ENCODE measurements around the gene MEAK7.
A peak's percentile ranks its signal among the peaks of the same experiment; 100 is the strongest.
"Not testable (repeated sequence)": the region's sequence is repeated elsewhere in the genome, so short reads cannot be mapped to it uniquely, and the experiment has no call there.

Gene MEAK7

GRCh38 chr16:84532855-84533486 is 28.5 kb upstream of the MEAK7 start:
- no peak for DNase-seq

- peak; percentile 96 for DNase-seq
Observed at GRCh38 chr16:84532291-84532724, 27.8 kb upstream of the MEAK7 start.

- no peak for DNase-seq
Observed at GRCh38 chr16:84531671-84532111, 27.2 kb upstream of the MEAK7 start.

DNA sequence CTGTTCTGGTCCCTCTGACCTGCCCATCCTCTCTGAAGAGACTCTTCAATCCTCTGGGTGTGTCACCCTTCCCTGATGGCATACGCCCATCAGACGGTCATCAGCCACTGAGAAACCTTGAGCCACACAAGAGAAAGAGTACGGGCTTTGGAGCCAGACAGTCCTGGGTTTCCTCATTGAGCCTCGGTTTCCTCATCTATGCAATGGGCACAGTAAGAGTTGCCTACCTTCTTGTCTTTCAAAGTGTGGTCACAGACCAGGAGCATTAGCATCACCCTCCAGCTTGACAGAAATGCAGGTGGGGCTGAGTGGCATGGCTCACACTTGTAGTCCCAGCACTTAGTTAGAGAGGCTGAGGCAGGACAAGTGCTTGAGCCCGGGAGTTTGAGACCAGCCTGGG is 26.1 kb upstream of the MEAK7 start:
- DNase-seq = no peak

DNA sequence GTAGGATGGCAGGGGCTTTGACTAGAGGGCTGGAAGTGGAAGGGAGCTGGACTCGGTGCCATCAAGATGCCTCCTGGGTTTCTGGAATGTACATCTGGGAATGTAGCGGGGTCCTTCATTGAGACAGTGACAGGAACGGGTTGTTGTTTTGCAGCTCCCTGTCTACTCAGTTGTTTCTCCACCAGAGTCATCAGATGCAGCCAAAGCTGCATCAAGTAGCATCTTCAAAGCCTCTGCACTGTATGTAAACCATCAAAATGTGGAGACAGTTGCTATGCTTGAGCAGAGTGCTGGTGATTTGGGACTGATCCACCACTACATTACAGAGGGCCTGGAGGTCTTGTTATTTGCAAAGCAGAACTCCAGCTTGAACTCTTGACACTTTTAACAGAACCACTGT is 25.1 kb upstream of the MEAK7 start:
- no peak for DNase-seq

DNA sequence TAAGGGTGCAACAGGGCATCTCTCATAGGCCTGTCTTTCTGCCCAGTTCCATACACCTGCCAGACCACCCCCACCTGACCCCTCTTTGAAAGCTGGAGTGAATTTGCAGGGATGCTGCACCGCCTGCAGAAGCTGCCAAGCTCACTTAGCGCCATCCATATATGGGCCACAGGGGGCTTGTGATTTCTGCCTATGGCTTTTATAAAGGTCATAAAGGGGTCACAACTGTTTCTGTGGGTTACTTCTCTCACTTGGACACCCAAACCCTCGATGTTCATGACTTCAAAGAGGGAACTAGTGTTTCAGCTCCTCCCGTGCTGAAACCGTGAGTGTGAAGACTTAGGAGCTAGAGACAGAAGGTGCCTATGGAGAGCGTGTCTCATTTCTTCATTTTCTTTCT is 23.9 kb upstream of the MEAK7 start:
- no peak for DNase-seq

DNA sequence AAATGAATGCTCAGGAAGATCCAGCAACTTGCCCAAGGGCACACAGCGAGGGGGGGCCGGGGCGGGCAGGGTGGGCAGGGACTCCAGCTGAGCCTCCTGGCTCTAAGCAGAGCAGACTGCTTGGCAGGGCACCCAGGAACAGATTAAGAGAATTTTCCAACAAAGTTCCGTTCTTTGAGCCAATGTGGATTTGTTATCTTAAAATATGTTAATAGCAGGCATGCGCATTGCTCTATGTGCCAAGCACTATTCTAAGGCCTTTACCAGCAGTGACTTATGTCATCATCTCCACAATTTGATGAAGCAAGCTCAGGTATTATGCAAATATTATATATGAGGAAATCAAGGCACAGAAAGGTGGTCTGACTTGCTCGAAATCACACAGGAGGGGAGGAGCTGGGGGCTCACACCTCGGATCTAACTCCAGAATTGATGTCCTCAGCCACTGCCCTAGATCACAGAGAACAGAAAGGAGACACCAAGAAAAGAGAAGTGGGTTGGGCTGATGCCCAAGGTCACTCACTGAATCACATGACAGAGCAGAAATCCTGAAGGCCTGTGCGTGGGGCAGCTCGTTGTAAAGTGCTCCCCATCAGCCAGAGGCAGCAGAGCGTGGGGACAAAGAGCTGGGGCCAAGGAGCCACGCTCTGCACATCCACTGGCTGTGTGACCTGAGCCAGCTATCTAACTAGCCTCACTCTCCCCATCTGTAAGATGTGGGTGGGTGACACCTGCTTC is 23.2 kb upstream of the MEAK7 start:
- no peak for DNase-seq

DNA sequence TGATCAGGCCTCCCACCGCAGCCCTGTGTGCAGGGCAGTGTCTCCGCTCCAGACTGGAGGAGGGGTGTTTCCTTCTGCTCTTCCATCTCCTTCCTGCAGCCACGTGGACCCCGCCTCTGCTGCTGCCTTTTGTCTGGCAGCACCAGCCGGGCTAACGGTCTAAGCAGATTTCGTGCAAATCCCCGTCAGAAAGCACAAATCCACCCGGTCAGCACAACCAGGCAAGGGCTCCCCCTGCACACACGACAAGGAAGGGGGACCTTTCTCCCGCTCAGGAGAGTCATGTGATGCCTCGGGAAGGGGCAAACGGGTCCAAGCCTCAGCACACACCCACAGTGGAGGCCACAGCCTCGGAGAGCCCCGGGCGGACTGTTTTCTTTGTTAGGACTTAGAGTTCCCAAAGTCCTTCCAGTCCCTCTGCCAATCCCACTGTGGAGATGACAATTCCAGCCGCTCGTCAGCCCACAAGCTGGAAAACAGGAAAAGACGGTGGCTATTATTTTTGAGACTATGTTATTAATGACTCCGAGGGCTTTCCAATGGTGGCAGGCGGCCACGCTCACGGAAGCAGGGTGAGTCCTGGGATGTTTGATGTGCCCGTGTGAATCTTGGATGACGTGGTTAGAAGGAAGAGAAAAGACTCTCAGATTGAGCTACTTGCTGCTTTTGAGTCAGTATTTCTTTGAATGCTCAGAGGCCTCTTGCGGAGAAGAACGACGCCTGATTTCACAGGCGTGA is 22.5 kb upstream of the MEAK7 start:
- peak; percentile 36 for DNase-seq

- not testable (repeated sequence) for DNase-seq
Observed at GRCh38 chr16:84524941-84525581, 20.6 kb upstream of the MEAK7 start.

DNA sequence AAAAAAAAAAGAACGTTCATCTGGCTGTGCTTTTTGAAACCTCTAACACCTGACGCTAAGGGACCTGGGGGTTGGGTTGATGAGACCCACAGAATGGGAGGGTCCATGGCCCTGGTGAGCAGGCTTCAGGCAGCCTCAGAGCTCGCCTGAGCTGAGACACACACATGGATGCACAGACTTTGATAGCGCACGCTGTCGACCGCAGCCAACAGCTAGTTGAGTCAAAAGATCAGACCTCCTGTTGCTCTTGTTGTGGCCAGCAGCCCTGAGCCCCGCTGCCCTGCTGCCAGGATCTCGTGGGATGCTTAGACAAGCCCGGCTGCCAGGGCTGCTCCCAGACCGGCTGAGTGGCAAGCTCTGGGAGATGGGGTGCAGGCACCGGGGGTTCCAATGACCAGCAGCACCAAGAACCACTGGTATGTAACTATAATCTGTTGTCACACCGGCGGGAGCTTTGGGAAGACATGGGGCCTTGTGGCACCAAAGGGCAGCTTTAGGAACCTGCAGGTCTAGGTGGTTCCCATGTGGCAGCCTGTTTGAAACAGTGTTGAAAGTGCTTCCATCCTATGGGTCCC is 20.0 kb upstream of the MEAK7 start:
- no peak for DNase-seq

- no peak for DNase-seq
Observed at GRCh38 chr16:84521497-84521770, 17.0 kb upstream of the MEAK7 start.

DNA sequence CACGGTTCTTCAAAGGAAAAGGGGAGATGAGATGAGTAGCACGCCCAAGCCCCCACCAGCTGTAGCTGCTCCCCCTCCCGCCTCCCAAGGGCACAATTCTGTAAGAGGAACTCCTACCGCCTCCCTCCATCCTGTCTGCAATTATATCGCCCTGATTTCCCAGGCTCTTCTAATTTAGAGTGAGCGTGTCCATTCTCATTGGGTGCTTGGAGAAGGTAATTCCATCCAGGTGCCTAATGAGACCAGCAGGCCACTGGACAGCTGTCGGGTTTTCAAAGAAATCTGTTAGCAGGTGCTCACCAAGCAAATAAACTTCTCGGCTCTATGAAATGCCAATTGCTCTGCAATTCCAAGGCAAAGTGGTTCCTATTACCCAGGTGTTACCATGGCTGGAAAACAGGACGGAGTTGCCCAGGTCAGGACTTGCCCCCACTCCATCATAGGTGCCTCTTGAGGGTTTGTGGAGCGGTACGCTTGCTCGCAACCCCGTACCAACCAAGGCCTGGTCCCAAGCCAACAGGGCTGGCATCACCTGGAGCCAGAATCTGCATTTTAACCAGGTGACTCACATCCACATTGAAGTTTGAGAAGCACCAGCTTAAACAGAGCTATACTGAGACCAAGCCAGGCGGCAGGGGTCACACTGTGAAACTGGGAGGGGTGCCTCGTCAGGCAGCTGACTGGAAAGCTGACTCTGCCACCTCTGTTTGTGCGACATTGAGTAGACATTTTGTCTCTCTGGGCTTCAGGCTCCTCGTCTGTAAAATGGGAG is 16.5 kb upstream of the MEAK7 start:
- no peak for DNase-seq

DNA sequence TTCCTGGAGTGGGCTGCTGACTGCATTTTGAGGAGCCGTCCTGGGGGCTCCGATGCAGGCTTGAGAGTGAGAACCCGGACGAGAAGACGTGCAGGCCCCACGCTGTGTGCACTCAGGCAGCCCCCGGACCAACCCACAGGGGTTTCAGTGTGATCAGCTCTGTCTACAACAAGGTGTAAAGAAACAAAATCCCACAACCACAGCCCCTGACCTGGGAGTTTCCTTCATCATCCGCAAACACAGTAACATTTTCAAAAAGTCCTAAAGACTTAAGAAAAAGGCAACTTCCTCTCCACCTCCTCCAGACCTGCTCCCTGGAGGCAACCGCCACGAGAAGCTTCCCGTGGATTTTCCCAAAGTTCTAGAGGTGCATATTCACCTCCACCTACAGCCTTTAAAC is 15.4 kb upstream of the MEAK7 start:
- DNase-seq = no peak

DNA sequence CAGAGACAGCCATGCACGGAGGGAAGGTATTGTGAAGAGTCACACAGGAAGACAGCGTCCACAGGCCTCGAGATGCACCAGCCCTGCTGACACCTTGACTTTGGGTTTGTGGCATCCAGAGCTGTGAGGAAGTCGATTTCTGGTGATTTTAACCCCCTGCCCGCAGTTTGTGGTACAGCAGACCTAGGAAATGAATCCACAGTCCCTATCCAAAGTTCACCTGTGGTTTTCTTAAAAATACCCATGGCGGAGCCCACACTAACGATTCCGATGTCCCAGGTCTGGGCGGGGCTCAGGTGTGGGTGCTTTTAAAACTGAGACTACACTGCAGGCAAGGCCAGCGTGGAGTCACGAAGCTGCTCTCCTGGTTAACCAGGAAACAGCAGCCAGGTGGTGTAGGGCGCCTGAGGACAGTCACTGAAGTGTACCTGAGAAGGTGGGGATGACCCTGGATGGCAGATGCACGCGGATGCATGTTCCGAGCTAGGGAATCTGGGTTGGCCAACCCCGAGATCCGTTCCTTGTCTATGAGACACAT is 14.4 kb upstream of the MEAK7 start:
- DNase-seq = no peak

- DNase-seq = peak; percentile 80
Observed at GRCh38 chr16:84518220-84518619, 13.8 kb upstream of the MEAK7 start.

- no peak for DNase-seq
Observed at GRCh38 chr16:84517366-84517765, 12.9 kb upstream of the MEAK7 start.

- no peak for DNase-seq
Observed at GRCh38 chr16:84514874-84515835, 10.7 kb upstream of the MEAK7 start.

- DNase-seq = no peak
Observed at GRCh38 chr16:84514295-84514873, 9.9 kb upstream of the MEAK7 start.

GRCh38 chr16:84513666-84514065 is 9.2 kb upstream of the MEAK7 start:
- DNase-seq = no peak

DNA sequence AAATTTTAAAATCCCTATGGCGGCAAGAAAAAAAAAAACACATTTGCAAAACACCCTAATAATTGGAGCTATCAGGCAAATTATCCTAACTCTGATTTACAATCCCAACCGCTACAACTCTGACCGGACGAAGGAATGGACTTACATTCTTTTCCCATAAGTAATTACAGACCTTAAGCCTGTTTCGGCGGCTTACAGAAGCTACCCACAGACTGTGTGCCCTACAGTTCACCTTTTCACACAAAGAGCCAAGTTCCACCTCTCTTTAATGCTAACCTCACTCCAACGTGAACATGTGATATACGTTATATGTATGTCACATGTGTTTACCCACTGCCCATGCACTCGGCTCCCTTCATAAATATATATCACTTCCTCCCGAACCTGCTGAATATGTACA is 8.7 kb upstream of the MEAK7 start:
- DNase-seq = peak; percentile 90
